ENCODE data around the gene IYD.

Gene IYD

DNA sequence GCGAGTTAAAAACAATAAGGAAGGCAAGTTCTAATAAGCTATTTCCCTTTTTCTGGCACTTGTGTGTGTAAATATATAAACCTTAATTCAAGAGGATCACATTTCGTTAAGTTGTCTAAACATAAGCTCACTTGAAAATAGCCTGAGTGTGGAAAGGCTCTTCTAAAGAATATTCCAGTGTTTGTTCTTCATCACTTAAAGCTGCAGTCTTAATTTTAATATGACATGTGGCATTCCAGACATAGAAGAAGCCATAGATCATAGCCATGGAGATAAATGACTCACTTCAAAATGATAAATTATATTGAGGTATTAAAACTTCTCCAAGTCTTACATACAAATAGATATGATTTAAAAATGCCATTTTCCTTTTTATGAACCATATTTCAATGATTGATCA, 42.1 kb downstream of the IYD start:
- H3K4me3 ChIP-seq (ENCODE audit: low read depth in 1 of 5, low read length in 5 of 5): no peak overlapping the region
- H3K27me3 ChIP-seq (ENCODE audit: control insufficient read depth in 5 of 5, insufficient read depth in 4 of 5, low read length in 5 of 5): peaks cover 0 to 2% (median 0%) of the 10 kb centered on the region in 5 donors
- no peak overlapping the region for H3K27ac ChIP-seq (ENCODE audit: low read depth, low read length)
- no peaks in the 10 kb centered on the region for H3K9me3 ChIP-seq (ENCODE audit: control insufficient read depth in 5 of 5, low read length in 5 of 5)
- peaks cover 6 to 30% (median 15%) of the 10 kb centered on the region in 5 donors for H3K4me1 ChIP-seq (ENCODE audit: control insufficient read depth in 5 of 5, insufficient read depth in 5 of 5, low read length in 5 of 5)
- H3K9ac ChIP-seq (ENCODE audit: low read length in 5 of 5): no peak overlapping the region
- H3K36me3 ChIP-seq (ENCODE audit: control insufficient read depth in 5 of 5, insufficient read depth in 5 of 5, low read length in 5 of 5): no peaks in the 10 kb centered on the region

DNA sequence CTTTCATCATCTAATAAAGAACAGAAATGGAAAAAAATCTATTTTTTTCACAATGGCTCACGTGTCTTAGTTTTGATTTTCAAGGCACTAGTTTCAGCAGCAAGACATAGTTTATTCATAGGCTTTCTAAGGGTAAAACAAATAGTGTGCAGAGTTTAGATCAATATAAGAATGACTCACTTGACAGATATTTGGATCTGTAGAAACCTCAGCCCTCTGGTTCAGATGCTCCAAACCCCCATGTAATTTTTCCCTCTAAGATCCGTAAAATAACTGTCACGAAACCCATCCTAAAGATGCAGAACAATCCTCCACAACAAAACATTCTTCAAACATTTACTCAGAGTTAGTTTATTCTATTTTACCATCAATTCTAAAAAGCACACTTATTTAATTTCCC, 43.4 kb downstream of the IYD start:
- Histone ChIP-seq H3K9ac (ENCODE audit: low read length in 5 of 5) (no peak overlapping the region), H3K36me3 (ENCODE audit: control insufficient read depth in 5 of 5, insufficient read depth in 5 of 5, low read length in 5 of 5) (no peaks in the 10 kb centered on the region), H3K9me3 (ENCODE audit: control insufficient read depth in 5 of 5, low read length in 5 of 5) (no peaks in the 10 kb centered on the region), H3K27me3 (ENCODE audit: control insufficient read depth in 5 of 5, insufficient read depth in 4 of 5, low read length in 5 of 5) (no peaks in the 10 kb centered on the region), H3K27ac (ENCODE audit: low read depth, low read length) (no peak overlapping the region), H3K4me1 (ENCODE audit: control insufficient read depth in 5 of 5, insufficient read depth in 5 of 5, low read length in 5 of 5) (peaks cover under 1 to 25% (median 11%) of the 10 kb centered on the region in 5 donors), H3K4me3 (ENCODE audit: low read depth in 1 of 5, low read length in 5 of 5) (no peak overlapping the region)

DNA sequence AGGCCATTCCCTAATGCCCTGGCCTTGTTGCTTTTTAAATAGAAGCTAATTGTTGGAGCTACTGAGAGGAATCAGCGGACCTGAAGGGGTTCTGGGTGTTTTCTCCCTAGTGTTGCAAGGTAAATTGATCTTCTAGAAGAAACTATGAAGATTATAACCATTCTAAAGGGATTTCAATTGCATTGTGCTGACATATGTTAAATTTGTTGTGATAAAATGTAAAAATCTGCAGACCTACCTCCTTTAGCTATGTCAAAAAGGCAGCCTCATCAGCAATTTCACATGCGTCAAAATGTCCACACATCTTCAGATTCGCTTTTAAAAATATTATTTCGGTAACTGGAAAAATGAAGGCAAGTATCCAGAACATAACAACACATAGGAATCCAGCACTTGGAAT, 44.4 kb downstream of the IYD start:
- Histone ChIP-seq H3K9ac (ENCODE audit: low read length in 5 of 5) (no peak overlapping the region), H3K4me3 (ENCODE audit: low read depth in 1 of 5, low read length in 5 of 5) (no peak overlapping the region), H3K27ac (ENCODE audit: low read depth, low read length) (no peak overlapping the region), H3K27me3 (ENCODE audit: control insufficient read depth in 5 of 5, insufficient read depth in 4 of 5, low read length in 5 of 5) (no peaks in the 10 kb centered on the region), H3K4me1 (ENCODE audit: control insufficient read depth in 5 of 5, insufficient read depth in 5 of 5, low read length in 5 of 5) (peaks cover 0 to 26% (median 9%) of the 10 kb centered on the region in 5 donors), H3K36me3 (ENCODE audit: control insufficient read depth in 5 of 5, insufficient read depth in 5 of 5, low read length in 5 of 5) (no peaks in the 10 kb centered on the region), H3K9me3 (ENCODE audit: control insufficient read depth in 5 of 5, low read length in 5 of 5) (no peaks in the 10 kb centered on the region)

DNA sequence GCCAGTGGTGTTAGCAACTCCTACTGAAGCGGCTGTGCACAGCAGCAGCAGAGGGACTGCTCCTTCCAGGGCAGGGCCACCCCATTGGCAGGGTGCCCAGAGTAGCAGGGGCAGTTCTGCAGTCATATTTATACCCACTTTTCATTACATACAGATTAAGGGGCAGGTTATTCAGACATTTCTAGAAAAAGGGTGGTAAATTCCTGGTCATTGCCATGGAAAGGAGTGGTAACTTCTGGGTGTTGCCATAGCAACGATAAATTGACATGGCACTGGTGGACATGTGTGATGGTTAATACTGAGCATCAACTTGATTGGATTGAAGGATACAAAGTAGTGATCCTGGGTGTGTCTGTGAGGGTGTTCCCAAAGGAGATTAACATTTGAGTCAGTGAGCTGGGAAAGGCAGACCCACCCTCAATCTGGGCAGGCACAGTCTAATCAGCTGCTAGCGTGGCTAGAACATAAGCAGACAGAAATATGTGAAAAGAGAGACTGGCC, 45.0 kb downstream of the IYD start:
- peaks cover 0 to 28% (median 11%) of the 10 kb centered on the region in 5 donors for H3K4me1 ChIP-seq (ENCODE audit: control insufficient read depth in 5 of 5, insufficient read depth in 5 of 5, low read length in 5 of 5)
- H3K9me3 ChIP-seq (ENCODE audit: control insufficient read depth in 5 of 5, low read length in 5 of 5): no peaks in the 10 kb centered on the region
- H3K9ac ChIP-seq (ENCODE audit: low read length in 5 of 5): no peak overlapping the region
- no peak overlapping the region for H3K27ac ChIP-seq (ENCODE audit: low read depth, low read length)
- no peaks in the 10 kb centered on the region for H3K36me3 ChIP-seq (ENCODE audit: control insufficient read depth in 5 of 5, insufficient read depth in 5 of 5, low read length in 5 of 5)
- H3K4me3 ChIP-seq (ENCODE audit: low read depth in 1 of 5, low read length in 5 of 5): no peak overlapping the region
- H3K27me3 ChIP-seq (ENCODE audit: control insufficient read depth in 5 of 5, insufficient read depth in 4 of 5, low read length in 5 of 5): no peaks in the 10 kb centered on the region

DNA sequence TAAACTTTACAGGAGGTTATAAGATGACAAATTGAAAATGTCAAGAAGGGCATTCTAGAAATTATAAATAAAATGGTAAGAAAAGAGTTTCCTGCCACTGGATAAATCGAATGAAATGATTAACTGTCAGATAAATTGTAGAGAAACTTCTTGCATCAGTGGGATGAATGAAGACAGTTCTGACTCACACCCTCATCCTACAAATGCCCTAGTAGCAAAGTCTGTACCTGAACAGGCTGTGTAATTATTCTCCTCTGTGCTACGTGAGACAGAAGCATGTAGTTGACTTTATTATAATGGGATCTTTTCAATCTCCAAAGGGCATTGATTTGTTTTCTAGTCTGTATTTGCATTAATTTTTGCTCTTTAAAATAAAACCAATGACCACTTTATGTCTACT, 47.3 kb downstream of the IYD start:
- Histone ChIP-seq H3K4me1 (ENCODE audit: control insufficient read depth in 5 of 5, insufficient read depth in 5 of 5, low read length in 5 of 5) (peaks cover 0 to 12% (median 8%) of the 10 kb centered on the region in 5 donors), H3K27me3 (ENCODE audit: control insufficient read depth in 5 of 5, insufficient read depth in 4 of 5, low read length in 5 of 5) (no peaks in the 10 kb centered on the region), H3K9me3 (ENCODE audit: control insufficient read depth in 5 of 5, low read length in 5 of 5) (peaks cover 0 to 3% (median 0%) of the 10 kb centered on the region in 5 donors), H3K9ac (ENCODE audit: low read length in 5 of 5) (no peak overlapping the region), H3K4me3 (ENCODE audit: low read depth in 1 of 5, low read length in 5 of 5) (no peak overlapping the region), H3K27ac (ENCODE audit: low read depth, low read length) (no peak overlapping the region), H3K36me3 (ENCODE audit: control insufficient read depth in 5 of 5, insufficient read depth in 5 of 5, low read length in 5 of 5) (no peaks in the 10 kb centered on the region)

DNA sequence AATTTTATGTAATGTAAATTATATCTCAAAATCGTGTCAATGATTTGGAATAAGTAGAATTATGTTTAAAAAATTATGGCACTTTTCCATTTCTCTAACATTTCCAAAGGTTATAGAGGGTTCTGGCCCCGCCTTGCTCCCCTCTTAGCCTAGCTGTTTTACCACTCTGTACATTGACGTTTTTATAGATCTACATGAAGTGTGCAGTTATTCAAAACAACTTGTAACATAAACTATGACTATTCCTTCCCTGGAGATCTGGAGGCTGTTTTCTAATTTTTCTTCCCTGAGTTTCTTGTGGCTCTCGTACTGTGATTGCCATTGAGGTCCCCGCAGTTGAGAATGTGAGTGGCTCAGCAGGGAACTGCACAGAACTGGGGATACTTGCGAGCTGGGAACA, 48.4 kb downstream of the IYD start:
- no peak overlapping the region for H3K4me3 ChIP-seq (ENCODE audit: low read depth in 1 of 5, low read length in 5 of 5)
- H3K36me3 ChIP-seq (ENCODE audit: control insufficient read depth in 5 of 5, insufficient read depth in 5 of 5, low read length in 5 of 5): no peaks in the 10 kb centered on the region
- H3K27ac ChIP-seq (ENCODE audit: low read depth, low read length): no peak overlapping the region
- peaks cover 0 to 3% (median 0%) of the 10 kb centered on the region in 5 donors for H3K9me3 ChIP-seq (ENCODE audit: control insufficient read depth in 5 of 5, low read length in 5 of 5)
- peaks cover 0 to 17% (median 8%) of the 10 kb centered on the region in 5 donors for H3K4me1 ChIP-seq (ENCODE audit: control insufficient read depth in 5 of 5, insufficient read depth in 5 of 5, low read length in 5 of 5)
- no peak overlapping the region for H3K9ac ChIP-seq (ENCODE audit: low read length in 5 of 5)
- no peaks in the 10 kb centered on the region for H3K27me3 ChIP-seq (ENCODE audit: control insufficient read depth in 5 of 5, insufficient read depth in 4 of 5, low read length in 5 of 5)

DNA sequence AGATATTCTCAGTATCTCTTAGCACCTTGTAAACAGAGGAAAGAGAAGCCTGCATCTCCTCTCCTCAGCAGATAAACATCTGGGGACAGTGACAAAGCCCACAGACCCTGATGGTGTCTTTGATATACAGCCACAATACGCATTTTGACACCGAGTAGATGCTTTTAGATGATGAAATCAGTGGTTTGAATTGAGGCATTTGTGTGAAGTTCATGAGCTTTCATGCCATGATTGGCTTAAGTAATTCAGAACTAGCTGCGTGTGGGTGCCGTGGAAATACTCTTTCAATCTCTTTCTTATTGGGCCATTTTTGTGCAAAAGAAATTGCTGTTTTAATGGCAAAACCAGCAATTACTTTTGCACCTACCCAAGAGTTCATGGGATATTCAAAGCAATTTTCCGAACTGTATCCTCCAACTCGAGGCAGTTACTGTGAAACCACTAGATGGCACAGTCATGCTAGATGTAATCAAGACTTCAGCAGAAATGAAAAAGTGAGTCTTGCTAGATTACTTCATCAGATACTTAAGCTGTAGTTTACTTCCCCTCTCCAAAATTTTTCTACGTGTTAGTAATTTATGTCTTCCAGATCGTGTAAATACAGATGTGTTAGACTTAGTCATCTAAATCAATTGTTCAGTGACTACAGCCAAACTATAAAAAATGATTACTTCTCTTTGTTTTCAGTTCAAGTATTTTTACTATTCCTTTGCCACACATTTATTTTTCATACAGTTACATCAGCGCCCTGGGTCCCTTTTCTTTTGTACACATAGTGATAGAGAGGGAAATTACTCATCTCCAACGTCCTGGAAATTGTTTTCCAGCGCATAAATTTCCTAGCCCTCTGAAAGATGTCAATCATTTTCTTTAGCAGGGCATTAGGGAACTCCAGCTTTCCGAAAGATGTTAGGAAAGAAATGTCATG, 49.4 kb downstream of the IYD start:
- H3K4me3 ChIP-seq (ENCODE audit: low read depth in 1 of 5, low read length in 5 of 5): peak overlapping the region; percentile 47 to 68 (median 54)
- H3K36me3 ChIP-seq (ENCODE audit: control insufficient read depth in 5 of 5, insufficient read depth in 5 of 5, low read length in 5 of 5): no peaks in the 10 kb centered on the region
- H3K4me1 ChIP-seq (ENCODE audit: control insufficient read depth in 5 of 5, insufficient read depth in 5 of 5, low read length in 5 of 5): peaks cover 0 to 17% (median 8%) of the 10 kb centered on the region in 5 donors
- no peaks in the 10 kb centered on the region for H3K27me3 ChIP-seq (ENCODE audit: control insufficient read depth in 5 of 5, insufficient read depth in 4 of 5, low read length in 5 of 5)
- H3K9me3 ChIP-seq (ENCODE audit: control insufficient read depth in 5 of 5, low read length in 5 of 5): peaks cover 0 to 3% (median 0%) of the 10 kb centered on the region in 5 donors
- peak overlapping the region; percentile 77 for H3K27ac ChIP-seq (ENCODE audit: low read depth, low read length)
- peak overlapping the region in 3 of 5 donors; percentile 49 to 57 (median 53) for H3K9ac ChIP-seq (ENCODE audit: low read length in 5 of 5)

DNA sequence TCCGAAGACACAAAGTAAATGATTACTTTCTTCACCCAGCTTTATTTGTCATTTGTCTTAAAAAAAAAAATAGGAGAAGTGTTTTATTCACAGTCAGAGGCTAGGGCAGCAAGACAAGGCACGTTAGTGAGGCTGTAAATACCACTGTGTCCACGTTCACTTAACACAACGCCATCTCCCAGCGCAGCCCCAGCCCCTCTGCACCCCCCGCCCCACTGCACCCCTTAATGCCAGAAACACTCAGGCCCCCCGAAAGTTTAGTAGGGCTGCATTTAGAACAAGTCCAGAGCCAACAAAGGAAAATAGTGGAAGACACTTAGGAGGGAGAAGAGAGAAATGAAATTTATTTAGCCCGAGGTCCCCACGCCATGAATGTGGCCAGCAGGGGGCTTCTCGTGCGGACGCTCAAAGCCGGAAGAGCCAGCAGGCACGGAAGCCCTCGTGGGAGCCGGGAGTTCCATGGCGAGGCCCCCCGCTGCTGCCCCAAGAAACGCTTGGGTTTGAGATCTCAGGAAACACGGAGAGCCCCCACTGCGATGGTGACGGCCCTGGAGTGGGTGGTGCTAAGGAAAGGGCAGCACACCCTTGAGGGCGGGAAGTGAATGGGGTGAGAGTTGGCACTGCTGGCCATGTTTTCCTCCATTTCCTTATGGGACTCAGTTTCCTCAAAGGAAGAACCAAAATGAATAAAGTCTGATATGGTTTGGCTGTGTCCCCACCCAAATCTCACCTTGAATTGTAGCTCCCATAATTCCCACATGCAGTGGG, 50.2 kb downstream of the IYD start:
- Histone ChIP-seq H3K36me3 (ENCODE audit: control insufficient read depth in 5 of 5, insufficient read depth in 5 of 5, low read length in 5 of 5) (no peaks in the 10 kb centered on the region), H3K27ac (ENCODE audit: low read depth, low read length) (peak overlapping the region; percentile 77), H3K4me1 (ENCODE audit: control insufficient read depth in 5 of 5, insufficient read depth in 5 of 5, low read length in 5 of 5) (peaks cover 0 to 17% (median 8%) of the 10 kb centered on the region in 5 donors), H3K4me3 (ENCODE audit: low read depth in 1 of 5, low read length in 5 of 5) (peak overlapping the region; percentile 47 to 68 (median 54)), H3K9ac (ENCODE audit: low read length in 5 of 5) (peak overlapping the region in 4 of 5 donors; percentile 53 to 66 (median 60)), H3K27me3 (ENCODE audit: control insufficient read depth in 5 of 5, insufficient read depth in 4 of 5, low read length in 5 of 5) (peaks cover 0 to 3% (median 0%) of the 10 kb centered on the region in 5 donors), H3K9me3 (ENCODE audit: control insufficient read depth in 5 of 5, low read length in 5 of 5) (peaks cover 0 to 3% (median 0%) of the 10 kb centered on the region in 5 donors)

DNA sequence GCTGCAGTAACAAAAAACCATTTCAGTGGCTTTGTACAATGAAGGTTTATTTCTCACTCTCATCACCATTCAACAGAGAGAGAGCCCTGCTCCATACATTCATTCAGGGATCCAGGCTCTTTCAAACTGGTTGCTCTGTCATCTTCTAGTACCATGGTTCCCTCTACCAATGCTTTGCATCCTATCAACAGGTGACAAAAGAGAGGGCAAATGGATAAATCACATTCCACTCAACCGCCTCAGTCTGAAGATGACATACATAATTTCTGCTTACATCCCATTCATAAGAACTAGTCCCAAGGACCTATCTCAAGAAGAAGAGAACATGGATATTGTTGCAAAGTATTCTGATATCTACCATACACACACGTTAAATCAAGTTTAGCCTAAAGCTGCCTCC, 51.6 kb downstream of the IYD start:
- Histone ChIP-seq H3K4me1 (ENCODE audit: control insufficient read depth in 5 of 5, insufficient read depth in 5 of 5, low read length in 5 of 5) (peaks cover 0 to 17% (median 8%) of the 10 kb centered on the region in 5 donors), H3K9me3 (ENCODE audit: control insufficient read depth in 5 of 5, low read length in 5 of 5) (peaks cover 0 to 3% (median 0%) of the 10 kb centered on the region in 5 donors), H3K27me3 (ENCODE audit: control insufficient read depth in 5 of 5, insufficient read depth in 4 of 5, low read length in 5 of 5) (peaks cover 0 to 4% (median 0%) of the 10 kb centered on the region in 5 donors), H3K36me3 (ENCODE audit: control insufficient read depth in 5 of 5, insufficient read depth in 5 of 5, low read length in 5 of 5) (no peaks in the 10 kb centered on the region), H3K27ac (ENCODE audit: low read depth, low read length) (peak overlapping the region; percentile 28), H3K9ac (ENCODE audit: low read length in 5 of 5) (no peak overlapping the region), H3K4me3 (ENCODE audit: low read depth in 1 of 5, low read length in 5 of 5) (no peak overlapping the region)
